IPS DF 6.9 (cell line): ENCODE measurements around the gene BACE2.
"Not testable (repeated sequence)": the region's sequence is repeated elsewhere in the genome, so short reads cannot be mapped to it uniquely, and the experiment has no call there.

Experiments used
- DNase-seq: peaks from one replicate; pipeline ENCODE4 v3.0.0-alpha.2; 2013; ENCODE audit warnings: low read depth, low spot score
- H3K27ac ChIP-seq: one replicate; pipeline ENCODE4 v1.5.1; 2013; ENCODE audit warnings: low read length, control low read depth
- H3K27me3 ChIP-seq: 2 replicates; pipeline ENCODE4 v1.6.1; 2013; ENCODE audit warnings: mild to moderate bottlenecking, low read length; ENCODE audit not compliant: control insufficient read depth, insufficient read depth
- H3K36me3 ChIP-seq: 2 replicates; pipeline ENCODE4 v1.6.1; 2013; ENCODE audit warnings: low read length; ENCODE audit not compliant: control insufficient read depth, insufficient read depth
- H3K4me1 ChIP-seq: 2 replicates; pipeline ENCODE4 v1.6.1; 2013; ENCODE audit warnings: low read length; ENCODE audit not compliant: control insufficient read depth, insufficient read depth
- H3K4me3 ChIP-seq: 2 replicates; pipeline ENCODE4 v1.5.1; 2013; ENCODE audit warnings: mild to moderate bottlenecking, low read length
- H3K9me3 ChIP-seq: 2 replicates; pipeline ENCODE4 v1.6.1; 2013; ENCODE audit warnings: low read length, inconsistent platforms; ENCODE audit not compliant: control insufficient read depth, insufficient read depth
- WGBS: extraction: QIAGEN DNeasy Blood & Tissue Kit; methylation state at CpG from one replicate; pipeline ENCODE4 v1.1.7; 2013; ENCODE audit warnings: mixed read lengths, missing lambda C conversion rate; ENCODE audit not compliant: insufficient read length, insufficient coverage; 5-methylcytosine and 5-hydroxymethylcytosine counted together

Gene BACE2

GRCh38 chr21:41197582-41197981, 29.6 kb downstream of the BACE2 start:
- Histone ChIP-seq H3K27ac (no peak overlapping the region), H3K9me3 (no peaks in the 10 kb centered on the region), H3K4me1 (no peaks in the 10 kb centered on the region), H3K27me3 (no peaks in the 10 kb centered on the region), H3K4me3 (no peak overlapping the region), H3K36me3 (no peaks in the 10 kb centered on the region)
- no peak for DNase-seq
- WGBS, result no CpG with 5 or more reads among the region's 2 CpGs

- H3K27ac ChIP-seq, H3K36me3 ChIP-seq: not testable (repeated sequence)
Observed at GRCh38 chr21:41198647-41199046, 30.7 kb downstream of the BACE2 start.

GRCh38 chr21:41199123-41199522, 31.2 kb downstream of the BACE2 start:
- Histone ChIP-seq H3K4me1 (no peaks in the 10 kb centered on the region), H3K4me3 (no peak overlapping the region), H3K27me3 (no peaks in the 10 kb centered on the region), H3K9me3 (no peaks in the 10 kb centered on the region), H3K36me3 (no peaks in the 10 kb centered on the region), H3K27ac (no peak overlapping the region)
- no CpG with 5 or more reads among the region's 10 CpGs for WGBS
- DNase-seq, result no peak

More at GRCh38 chr21:41198647-41199046, 30.7 kb downstream of the BACE2 start:
- H3K4me3 ChIP-seq, H3K4me1 ChIP-seq, DNase-seq, H3K27me3 ChIP-seq, H3K9me3 ChIP-seq: not testable (repeated sequence)
- no CpG with 5 or more reads among the region's 5 CpGs for WGBS

GRCh38 chr21:41199588-41199987, 31.6 kb downstream of the BACE2 start:
- H3K36me3 ChIP-seq, result no peaks in the 10 kb centered on the region
- WGBS, result no CpG with 5 or more reads among the region's 10 CpGs
- H3K4me1 ChIP-seq, result no peaks in the 10 kb centered on the region
- no peaks in the 10 kb centered on the region for H3K27me3 ChIP-seq
- no peaks in the 10 kb centered on the region for H3K9me3 ChIP-seq
- no peak overlapping the region for H3K4me3 ChIP-seq
- H3K27ac ChIP-seq, result no peak overlapping the region
- DNase-seq, result no peak

GRCh38 chr21:41201385-41201784, 33.4 kb downstream of the BACE2 start:
- no peaks in the 10 kb centered on the region for H3K4me1 ChIP-seq
- no peak overlapping the region for H3K27ac ChIP-seq
- H3K27me3 ChIP-seq, result no peaks in the 10 kb centered on the region
- H3K36me3 ChIP-seq, result no peaks in the 10 kb centered on the region
- H3K4me3 ChIP-seq, result no peak overlapping the region
- no CpG with 5 or more reads among the region's 5 CpGs for WGBS
- DNase-seq, result no peak
- no peaks in the 10 kb centered on the region for H3K9me3 ChIP-seq

- Histone ChIP-seq H3K9me3 (no peaks in the 10 kb centered on the region), H3K27ac (no peak overlapping the region), H3K4me1 (no peaks in the 10 kb centered on the region), H3K36me3 (no peaks in the 10 kb centered on the region), H3K4me3 (no peak overlapping the region), H3K27me3 (no peaks in the 10 kb centered on the region)
- DNase-seq, result no peak
- WGBS, result no CpG with 5 or more reads among the region's 3 CpGs
Observed at GRCh38 chr21:41204736-41205135, 36.8 kb downstream of the BACE2 start.

- no peaks in the 10 kb centered on the region for H3K27me3 ChIP-seq
- no peak for DNase-seq
- no CpG with 5 or more reads among the region's 17 CpGs for WGBS
- no peak overlapping the region for H3K27ac ChIP-seq
- no peaks in the 10 kb centered on the region for H3K9me3 ChIP-seq
- H3K36me3 ChIP-seq, result no peaks in the 10 kb centered on the region
- no peak overlapping the region for H3K4me3 ChIP-seq
- H3K4me1 ChIP-seq, result no peaks in the 10 kb centered on the region
Observed at GRCh38 chr21:41207401-41208375, 39.7 kb downstream of the BACE2 start.

- H3K27me3 ChIP-seq, result no peaks in the 10 kb centered on the region
- no peak for DNase-seq
- H3K4me3 ChIP-seq, result no peak overlapping the region
- H3K27ac ChIP-seq, result no peak overlapping the region
- no peaks in the 10 kb centered on the region for H3K9me3 ChIP-seq
- no peaks in the 10 kb centered on the region for H3K4me1 ChIP-seq
- WGBS, result no CpG with 5 or more reads among the region's 6 CpGs
- no peaks in the 10 kb centered on the region for H3K36me3 ChIP-seq
Observed at GRCh38 chr21:41208376-41208763, 40.4 kb downstream of the BACE2 start.

- H3K36me3 ChIP-seq, result no peaks in the 10 kb centered on the region
Observed at GRCh38 chr21:41209016-41209619, 41.2 kb downstream of the BACE2 start.

GRCh38 chr21:41210426-41211059, 42.6 kb downstream of the BACE2 start:
- no CpG with 5 or more reads among the region's 14 CpGs for WGBS
- Histone ChIP-seq H3K4me1 (no peaks in the 10 kb centered on the region), H3K36me3 (no peaks in the 10 kb centered on the region), H3K27me3 (no peaks in the 10 kb centered on the region), H3K4me3 (no peak overlapping the region), H3K27ac (no peak overlapping the region), H3K9me3 (no peaks in the 10 kb centered on the region)
- DNase-seq, result no peak

More at GRCh38 chr21:41209016-41209619, 41.2 kb downstream of the BACE2 start:
- no peaks in the 10 kb centered on the region for H3K4me1 ChIP-seq
- no peak overlapping the region for H3K4me3 ChIP-seq
- no CpG with 5 or more reads among the region's 17 CpGs for WGBS
- H3K27ac ChIP-seq, result no peak overlapping the region
- no peaks in the 10 kb centered on the region for H3K27me3 ChIP-seq
- no peaks in the 10 kb centered on the region for H3K9me3 ChIP-seq
- no peak for DNase-seq
